GM18499 (cell line): ENCODE data around the gene CLIC5.

Experiments used
- ATAC-seq: cut with Tn5 transposase; IDR thresholded peaks from one replicate; pipeline ENCODE4 v1.9.1; 2021; ENCODE audit warnings: moderate number of reproducible peaks; ENCODE audit not compliant: insufficient read depth, unreplicated experiment

CLIC5 gene

GRCh38 chr6:46036911-46037310 lies 21.3 kb upstream of the CLIC5 start:
- ATAC-seq, result no peak

DNA sequence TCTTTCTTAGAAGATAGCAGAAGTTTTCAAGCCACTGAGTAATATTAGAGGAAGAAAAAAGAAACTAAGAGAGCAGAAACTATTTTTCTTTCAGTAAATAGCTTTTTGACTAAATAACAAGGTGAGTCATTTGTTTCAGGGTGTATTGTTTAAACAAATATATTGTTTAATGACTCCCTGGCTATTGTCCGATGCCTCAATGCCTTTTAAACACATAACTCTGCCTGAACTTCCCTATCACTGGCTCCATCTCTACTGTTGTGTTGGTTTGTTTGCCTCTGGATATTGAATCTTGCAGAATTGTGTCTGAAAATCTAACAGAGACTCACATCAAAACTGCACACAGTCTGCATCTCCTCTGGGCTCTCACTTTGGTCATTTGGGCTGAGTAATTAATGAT lies 19.6 kb upstream of the CLIC5 start:
- no peak for ATAC-seq

DNA sequence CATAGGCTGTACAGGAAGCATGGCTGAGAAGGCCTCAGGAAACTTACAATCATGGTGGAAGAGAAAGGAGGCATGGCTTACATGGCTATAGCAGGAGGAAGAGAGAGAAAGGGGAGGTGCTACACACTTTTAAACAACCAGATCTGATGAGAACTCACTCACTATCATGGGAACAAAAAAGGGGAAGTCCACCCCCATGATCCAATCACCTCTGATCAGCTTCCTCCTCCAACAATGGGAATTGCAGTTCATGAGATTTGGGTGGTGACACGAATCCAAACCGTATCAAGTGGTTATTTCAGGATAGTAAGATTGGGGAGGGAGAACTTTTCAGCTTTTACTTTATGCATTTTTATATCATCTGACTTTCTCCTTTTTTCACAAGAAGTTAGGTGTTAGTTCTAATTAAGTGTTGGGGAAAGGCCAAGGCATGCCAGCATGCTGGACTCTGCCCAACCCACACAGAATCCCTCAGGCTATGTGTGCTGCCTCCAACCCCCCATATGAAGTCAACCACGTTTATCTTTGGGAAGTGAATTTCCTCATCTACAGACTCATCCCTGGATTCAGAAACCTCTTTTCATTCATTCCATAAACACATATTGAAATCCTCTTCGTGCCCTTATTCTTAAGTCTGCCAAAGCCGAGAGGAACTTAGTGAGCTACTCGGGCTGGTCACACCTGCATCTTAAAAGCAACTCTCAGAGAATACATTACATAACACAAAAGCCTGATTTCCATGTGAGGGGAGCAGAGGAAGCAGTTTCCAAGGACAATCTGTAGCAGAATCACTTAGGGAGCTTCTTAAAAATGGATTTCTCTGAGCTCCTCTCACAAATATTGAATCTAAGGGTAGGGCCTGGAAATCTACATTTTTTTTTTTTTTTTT lies 16.7 kb upstream of the CLIC5 start:
- no peak for ATAC-seq

GRCh38 chr6:46029602-46030001 lies 13.9 kb upstream of the CLIC5 start:
- no peak for ATAC-seq

- no peak for ATAC-seq
Observed at GRCh38 chr6:46026307-46026706, 10.6 kb upstream of the CLIC5 start.

- ATAC-seq, result no peak
Observed at GRCh38 chr6:46025573-46025972, 9.9 kb upstream of the CLIC5 start.

DNA sequence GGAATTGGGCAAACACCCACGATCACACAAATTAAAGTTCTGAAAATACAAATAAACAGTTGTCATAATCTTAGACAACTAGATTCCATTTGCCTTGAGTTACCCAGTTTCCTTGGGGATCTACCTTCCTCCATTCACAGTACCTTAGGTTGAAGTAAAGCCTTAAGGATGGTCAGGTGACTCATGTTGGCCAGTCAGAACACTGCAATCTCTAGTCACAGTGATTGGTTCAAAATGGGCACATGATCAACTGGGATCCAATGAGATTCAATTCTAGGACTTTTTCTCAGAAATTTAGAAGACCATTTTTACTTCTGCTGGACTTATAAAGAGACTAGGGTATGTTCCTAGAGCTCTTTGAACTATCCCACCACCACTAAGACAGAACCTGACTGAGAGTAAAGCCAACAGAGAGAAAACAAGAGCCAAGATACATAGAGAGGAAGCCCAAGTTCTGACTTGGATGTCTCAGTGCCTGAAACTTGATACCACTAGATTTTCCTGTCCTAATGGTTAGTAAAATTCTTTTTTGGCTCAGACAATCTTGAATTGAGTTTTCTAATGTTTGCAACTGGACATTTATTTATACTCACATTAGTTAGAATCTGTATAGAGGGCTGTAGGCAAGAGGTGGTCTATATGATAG lies 8.6 kb upstream of the CLIC5 start:
- no peak for ATAC-seq

GRCh38 chr6:46023216-46023915 lies 7.7 kb upstream of the CLIC5 start:
- ATAC-seq, result no peak

DNA sequence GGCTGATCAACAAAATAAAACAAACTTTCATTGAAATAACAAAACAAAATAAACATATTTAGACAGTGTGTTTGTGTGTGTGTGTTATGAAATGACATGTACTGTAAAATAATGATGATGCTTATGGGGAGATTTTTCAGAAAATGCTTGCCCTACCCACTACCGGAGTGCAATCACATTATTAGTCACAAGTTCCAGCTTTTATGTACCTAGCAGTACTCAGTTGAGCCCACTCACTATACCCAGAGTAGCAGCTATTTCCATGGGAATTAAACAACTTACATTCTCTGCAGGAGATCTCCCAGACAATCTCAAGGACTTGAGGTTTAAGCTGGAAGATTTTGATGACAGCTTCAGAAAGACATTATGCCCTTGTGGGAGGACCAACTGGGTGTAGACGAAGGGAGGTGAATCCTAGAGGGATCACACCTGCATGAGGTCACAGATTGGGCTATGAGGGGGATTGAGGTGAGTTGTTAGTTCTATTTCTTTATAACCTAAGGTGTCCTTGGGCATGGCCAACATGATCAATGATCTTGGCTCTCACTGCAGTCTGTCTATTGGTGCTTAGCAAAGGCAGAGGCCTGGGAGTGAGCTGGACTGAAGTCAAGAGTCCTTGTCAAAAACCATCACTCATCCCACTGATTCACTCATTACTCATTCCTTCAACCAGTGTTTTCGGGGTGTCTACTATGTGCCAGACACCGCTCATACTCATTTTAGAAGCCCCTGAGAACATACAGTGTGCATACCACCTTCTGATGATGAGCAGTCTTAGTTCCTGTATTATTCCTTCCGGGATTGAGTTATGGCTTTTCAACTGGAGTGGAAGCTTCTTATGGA lies 6.7 kb upstream of the CLIC5 start:
- no peak for ATAC-seq

GRCh38 chr6:46017726-46018125 lies 2.1 kb upstream of the CLIC5 start:
- ATAC-seq, result no peak

DNA sequence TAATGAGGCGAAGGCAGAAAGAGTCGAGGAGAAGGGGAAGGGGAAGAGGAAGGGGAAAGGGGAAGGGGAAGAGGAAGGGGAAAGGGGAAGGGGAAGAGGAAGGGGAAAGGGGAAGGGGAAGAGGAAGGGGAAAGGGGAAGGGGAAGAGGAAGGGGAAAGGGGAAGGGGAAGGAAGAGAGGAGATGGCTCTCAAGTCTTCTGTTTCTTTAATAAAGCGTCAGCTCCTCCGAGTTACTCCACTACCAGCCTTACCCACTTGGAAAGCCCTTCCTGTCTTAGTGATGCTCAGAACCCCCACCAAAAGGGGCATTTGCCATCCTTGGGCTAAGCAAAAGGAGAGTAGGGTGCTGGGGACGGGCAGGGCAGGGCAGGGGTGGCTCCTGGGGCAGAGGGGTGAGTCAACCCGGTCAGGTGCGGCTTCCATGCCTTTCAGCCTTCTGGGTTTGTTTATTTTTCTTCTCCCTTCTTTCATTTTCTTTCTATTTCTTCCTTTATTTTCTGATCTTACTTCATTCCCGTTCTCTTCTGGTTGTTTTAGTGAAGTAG lies 476 bp upstream of the CLIC5 start:
- ATAC-seq, result no peak

- no peak for ATAC-seq
Observed at GRCh38 chr6:46014511-46015118, 1.0 kb downstream of the CLIC5 start.

DNA sequence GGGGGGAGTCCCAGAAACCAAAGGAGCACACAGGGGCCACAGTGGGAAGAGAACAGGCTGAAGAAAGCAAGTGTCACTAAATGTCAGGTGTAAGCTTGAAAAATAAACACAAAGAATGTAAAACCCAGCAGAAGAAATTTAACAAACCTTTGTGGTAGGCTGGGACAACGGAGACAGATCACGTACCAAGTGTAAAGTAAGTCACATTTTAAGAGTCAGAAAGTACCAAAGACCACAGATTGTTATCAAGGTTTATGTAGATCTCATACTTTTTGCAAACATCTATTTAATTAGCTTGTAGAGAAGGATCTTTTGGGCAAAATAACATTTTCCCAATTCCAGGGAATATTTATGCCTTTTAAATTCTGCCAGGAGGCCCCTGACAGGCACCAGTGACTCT lies 1.6 kb downstream of the CLIC5 start:
- no peak for ATAC-seq

- no peak for ATAC-seq
Observed at GRCh38 chr6:46013639-46014038, 2.0 kb downstream of the CLIC5 start.

- no peak for ATAC-seq
Observed at GRCh38 chr6:46012834-46013233, 2.8 kb downstream of the CLIC5 start.

- ATAC-seq, result peak; percentile 94
Observed at GRCh38 chr6:46011188-46012085, 4.2 kb downstream of the CLIC5 start.

- no peak for ATAC-seq
Observed at GRCh38 chr6:46010771-46011170, 4.9 kb downstream of the CLIC5 start.

DNA sequence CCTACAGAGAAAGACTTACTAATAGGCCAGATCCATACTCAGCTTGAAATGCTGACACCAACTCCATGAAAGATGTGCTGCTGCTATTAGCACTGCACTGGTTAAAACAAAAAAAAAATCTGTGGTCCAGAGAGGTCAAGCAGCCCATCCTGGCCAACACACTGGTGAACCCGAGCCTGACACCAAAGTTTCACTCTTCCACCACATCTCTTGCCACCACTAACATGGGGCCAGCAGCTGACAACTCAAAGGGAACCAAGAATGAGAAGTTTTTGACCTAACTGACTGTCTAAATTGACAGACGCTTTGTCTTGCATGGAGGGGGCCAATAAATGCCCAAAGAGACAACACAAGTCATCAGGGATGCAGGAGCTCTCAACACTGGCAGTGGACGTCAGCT lies 5.4 kb downstream of the CLIC5 start:
- no peak for ATAC-seq

DNA sequence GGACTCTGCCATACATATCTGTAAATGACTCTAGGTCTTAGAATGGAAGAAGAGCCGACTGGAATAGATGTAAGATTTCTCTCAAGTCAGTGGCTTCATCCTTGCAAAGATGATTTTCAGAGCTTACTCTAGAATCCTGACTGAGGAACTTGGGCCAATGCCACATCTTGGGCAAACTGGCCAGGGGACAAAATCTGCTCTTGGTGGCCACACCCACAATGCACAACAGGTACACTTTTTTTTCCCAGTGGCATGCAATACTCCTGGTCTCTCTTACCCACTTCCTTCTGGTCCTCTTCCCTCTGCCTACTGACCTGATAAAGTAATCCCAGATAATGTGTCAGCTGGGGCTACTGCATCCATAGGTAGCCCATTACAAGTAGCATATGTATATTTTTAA lies 13.4 kb downstream of the CLIC5 start:
- ATAC-seq, result no peak
